ENCODE measurements around the gene UNC13A. TPM values are rescaled to one million over a fixed set of nuclear protein-coding genes. Genes with fewer than 3 reads are reported as not detected.

UNC13A gene
- polyA plus RNA-seq, 1 of the 3 experiments (the other 2 are of a cell fraction): 0.38 TPM

DNA sequence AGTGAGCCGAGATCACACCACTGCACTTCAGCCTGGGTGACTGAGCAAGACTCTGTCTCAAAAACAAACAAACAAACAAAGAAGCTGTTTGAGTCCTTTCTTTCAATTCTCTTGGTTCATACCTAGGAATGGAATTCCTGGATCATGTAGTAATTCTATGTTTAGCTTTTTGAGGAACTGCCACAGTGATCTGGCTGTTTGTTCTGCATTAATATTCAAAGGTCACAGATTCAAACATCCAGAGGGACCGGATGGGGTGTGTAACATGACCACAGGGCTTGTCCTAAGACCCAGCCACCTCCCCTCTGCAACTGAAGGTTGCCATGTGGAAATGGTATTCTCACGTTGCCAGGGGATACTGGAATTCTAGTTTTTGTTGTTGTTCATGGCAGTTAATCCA lies 122.5 kb downstream of the UNC13A start:
- H3K27me3 ChIP-seq (ENCODE audit: insufficient read depth): no peaks in the 10 kb centered on the region
- TF ChIP-seq RCOR1 (IDR thresholded peaks at IDR 0.05; ENCODE audit: low read length): no peak
- no peak for TF ChIP-seq GATA2 (CRISPR knock-in tag; IDR thresholded peaks at IDR 0.05)
- TF ChIP-seq SIN3A (IDR thresholded peaks at IDR 0.05; ENCODE audit: borderline replicate concordance, low read depth, low read length): no peak
- TF ChIP-seq NFIC (IDR thresholded peaks at IDR 0.05; ENCODE audit: borderline replicate concordance): no peak
- TF ChIP-seq, protein P1, sequence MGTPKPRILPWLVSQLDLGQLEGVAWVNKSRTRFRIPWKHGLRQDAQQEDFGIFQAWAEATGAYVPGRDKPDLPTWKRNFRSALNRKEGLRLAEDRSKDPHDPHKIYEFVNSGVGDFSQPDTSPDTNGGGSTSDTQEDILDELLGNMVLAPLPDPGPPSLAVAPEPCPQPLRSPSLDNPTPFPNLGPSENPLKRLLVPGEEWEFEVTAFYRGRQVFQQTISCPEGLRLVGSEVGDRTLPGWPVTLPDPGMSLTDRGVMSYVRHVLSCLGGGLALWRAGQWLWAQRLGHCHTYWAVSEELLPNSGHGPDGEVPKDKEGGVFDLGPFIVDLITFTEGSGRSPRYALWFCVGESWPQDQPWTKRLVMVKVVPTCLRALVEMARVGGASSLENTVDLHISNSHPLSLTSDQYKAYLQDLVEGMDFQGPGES (IDR thresholded peaks at IDR 0.05; ENCODE audit: low read depth, low read length): no peak
- no peak for TF ChIP-seq ELF1 (IDR thresholded peaks at IDR 0.05)
- no peak for TF ChIP-seq RXRA (IDR thresholded peaks at IDR 0.05; ENCODE audit: borderline replicate concordance, low read depth)
- TF ChIP-seq MXI1 (IDR thresholded peaks at IDR 0.05; ENCODE audit: low read depth, low read length): no peak
- no peak for TF ChIP-seq JUND (IDR thresholded peaks at IDR 0.05)
- TF ChIP-seq YY1 (IDR thresholded peaks at IDR 0.05; ENCODE audit: low read depth): no peak
- no peak for TF ChIP-seq RFX5 (IDR thresholded peaks at IDR 0.05; ENCODE audit: low read length)
- TF ChIP-seq CHD2 (IDR thresholded peaks at IDR 0.05; ENCODE audit: low read length, partially characterized antibody): no peak
- TF ChIP-seq TCF12 (IDR thresholded peaks at IDR 0.05): no peak
- TF ChIP-seq, protein P2, sequence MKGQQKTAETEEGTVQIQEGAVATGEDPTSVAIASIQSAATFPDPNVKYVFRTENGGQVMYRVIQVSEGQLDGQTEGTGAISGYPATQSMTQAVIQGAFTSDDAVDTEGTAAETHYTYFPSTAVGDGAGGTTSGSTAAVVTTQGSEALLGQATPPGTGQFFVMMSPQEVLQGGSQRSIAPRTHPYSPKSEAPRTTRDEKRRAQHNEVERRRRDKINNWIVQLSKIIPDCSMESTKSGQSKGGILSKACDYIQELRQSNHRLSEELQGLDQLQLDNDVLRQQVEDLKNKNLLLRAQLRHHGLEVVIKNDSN (IDR thresholded peaks at IDR 0.05; ENCODE audit: borderline replicate concordance, low read depth): no peak
- no peak for TF ChIP-seq FOXM1 (IDR thresholded peaks at IDR 0.05; ENCODE audit: low read depth)
- TF ChIP-seq EP300 (IDR thresholded peaks at IDR 0.05; ENCODE audit: borderline replicate concordance in 1 of 2, low read depth in 1 of 2, low read length in 1 of 2): no peak
- TF ChIP-seq, protein P3, sequence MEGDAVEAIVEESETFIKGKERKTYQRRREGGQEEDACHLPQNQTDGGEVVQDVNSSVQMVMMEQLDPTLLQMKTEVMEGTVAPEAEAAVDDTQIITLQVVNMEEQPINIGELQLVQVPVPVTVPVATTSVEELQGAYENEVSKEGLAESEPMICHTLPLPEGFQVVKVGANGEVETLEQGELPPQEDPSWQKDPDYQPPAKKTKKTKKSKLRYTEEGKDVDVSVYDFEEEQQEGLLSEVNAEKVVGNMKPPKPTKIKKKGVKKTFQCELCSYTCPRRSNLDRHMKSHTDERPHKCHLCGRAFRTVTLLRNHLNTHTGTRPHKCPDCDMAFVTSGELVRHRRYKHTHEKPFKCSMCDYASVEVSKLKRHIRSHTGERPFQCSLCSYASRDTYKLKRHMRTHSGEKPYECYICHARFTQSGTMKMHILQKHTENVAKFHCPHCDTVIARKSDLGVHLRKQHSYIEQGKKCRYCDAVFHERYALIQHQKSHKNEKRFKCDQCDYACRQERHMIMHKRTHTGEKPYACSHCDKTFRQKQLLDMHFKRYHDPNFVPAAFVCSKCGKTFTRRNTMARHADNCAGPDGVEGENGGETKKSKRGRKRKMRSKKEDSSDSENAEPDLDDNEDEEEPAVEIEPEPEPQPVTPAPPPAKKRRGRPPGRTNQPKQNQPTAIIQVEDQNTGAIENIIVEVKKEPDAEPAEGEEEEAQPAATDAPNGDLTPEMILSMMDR (IDR thresholded peaks at IDR 0.05): no peak
- TF ChIP-seq, protein P4, sequence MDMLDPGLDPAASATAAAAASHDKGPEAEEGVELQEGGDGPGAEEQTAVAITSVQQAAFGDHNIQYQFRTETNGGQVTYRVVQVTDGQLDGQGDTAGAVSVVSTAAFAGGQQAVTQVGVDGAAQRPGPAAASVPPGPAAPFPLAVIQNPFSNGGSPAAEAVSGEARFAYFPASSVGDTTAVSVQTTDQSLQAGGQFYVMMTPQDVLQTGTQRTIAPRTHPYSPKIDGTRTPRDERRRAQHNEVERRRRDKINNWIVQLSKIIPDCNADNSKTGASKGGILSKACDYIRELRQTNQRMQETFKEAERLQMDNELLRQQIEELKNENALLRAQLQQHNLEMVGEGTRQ (IDR thresholded peaks at IDR 0.05; ENCODE audit: borderline replicate concordance, low read depth, low read length): no peak
- TF ChIP-seq TAF1 (IDR thresholded peaks at IDR 0.05; ENCODE audit: borderline replicate concordance, low read depth, low read length): no peak
- no peaks in the 10 kb centered on the region for H3K9me2 ChIP-seq
- H3K4me1 ChIP-seq (ENCODE audit: control insufficient read depth in 1 of 2, insufficient read depth in 2 of 2, low read depth in 1 of 2, low read length in 1 of 2): no peaks in the 10 kb centered on the region
- peaks cover 11% of the 10 kb centered on the region; the same call in 1 of the 2 replicates for H3K79me2 ChIP-seq (ENCODE audit: insufficient read depth)
- H3K9ac ChIP-seq: no peak overlapping the region
- no peak overlapping the region for H3K4me3 ChIP-seq (ENCODE audit: low read depth in 2 of 2, low read length in 1 of 2)
- H3F3A ChIP-seq (replicated peaks; ENCODE audit: insufficient read depth): no peaks in the 10 kb centered on the region
- H3K4me2 ChIP-seq: no peak overlapping the region
- no peaks in the 10 kb centered on the region for H4K20me1 ChIP-seq (ENCODE audit: insufficient read depth)
- 92% methylated on average over 2 of the region's 3 CpGs for WGBS (ENCODE audit: low lambda C conversion rate)
- peaks cover 7 to 22% of the 10 kb centered on the region in 2 experiments for H3K36me3 ChIP-seq (replicated peaks in 1 of 2; ENCODE audit: control insufficient read depth in 1 of 2, insufficient read depth in 2 of 2, low read length in 1 of 2)
- H2AFZ ChIP-seq (ENCODE audit: low read depth): no peak overlapping the region
- no peak overlapping the region for H3K27ac ChIP-seq (ENCODE audit: low read depth in 2 of 2, low read length in 1 of 2)
- H3K9me3 ChIP-seq: no peaks in the 10 kb centered on the region
- POLR2A ChIA-PET: no interaction called here
- CTCF ChIA-PET: interaction anchor here (1.1 to 1.4 kb wide), 3 partner anchors 8 to 111 kb away, joined by 3 to 7 read pairs (median 3); partner anchors contain the start of gene PGLS
- DNase-seq: no peak
